GM21576 (cell line): ENCODE measurements around the gene VTI1B.
"Not testable (repeated sequence)": the region's sequence is repeated elsewhere in the genome, so short reads cannot be mapped to it uniquely, and the experiment has no call there.

Experiments
- ATAC-seq: cut with Tn5 transposase; IDR thresholded peaks from one replicate; pipeline ENCODE4 v1.9.1; 2021; ENCODE audit warnings: mild to moderate bottlenecking, moderate library complexity; ENCODE audit not compliant: unreplicated experiment

The VTI1B gene

DNA sequence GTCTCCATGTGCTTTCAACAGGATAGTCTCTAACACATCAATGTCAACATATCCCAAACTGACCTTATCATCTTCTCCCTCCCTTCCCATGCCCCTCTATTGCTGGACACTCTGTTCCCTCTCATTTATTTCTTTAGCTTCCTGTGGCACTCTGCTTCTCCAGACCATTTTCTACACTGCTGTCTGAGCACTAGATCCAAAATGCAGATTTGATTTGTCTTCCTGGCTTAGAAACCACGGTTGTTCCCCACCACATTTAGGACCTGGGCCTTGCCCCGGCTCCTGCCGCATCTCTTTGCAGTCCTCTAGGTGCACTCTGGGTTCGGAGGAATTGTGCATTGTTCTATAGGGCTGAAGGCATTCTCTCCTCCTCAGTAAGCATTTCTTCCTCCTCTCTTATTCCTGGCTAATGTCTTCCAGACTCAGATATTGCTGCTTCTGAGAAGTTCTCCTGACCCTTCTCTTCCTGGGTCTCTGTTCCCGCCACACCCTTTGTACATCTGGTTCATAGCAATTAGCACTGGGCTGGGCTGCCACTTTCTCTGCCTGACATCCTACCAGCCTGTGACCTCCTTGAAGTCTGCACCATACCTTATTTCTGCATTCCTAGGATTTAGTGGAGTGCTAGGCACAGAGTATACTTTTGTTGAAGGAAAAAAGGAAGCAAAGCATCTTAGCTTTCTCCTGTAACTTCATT is 40.8 kb downstream of the VTI1B start:
- no peak for ATAC-seq

DNA sequence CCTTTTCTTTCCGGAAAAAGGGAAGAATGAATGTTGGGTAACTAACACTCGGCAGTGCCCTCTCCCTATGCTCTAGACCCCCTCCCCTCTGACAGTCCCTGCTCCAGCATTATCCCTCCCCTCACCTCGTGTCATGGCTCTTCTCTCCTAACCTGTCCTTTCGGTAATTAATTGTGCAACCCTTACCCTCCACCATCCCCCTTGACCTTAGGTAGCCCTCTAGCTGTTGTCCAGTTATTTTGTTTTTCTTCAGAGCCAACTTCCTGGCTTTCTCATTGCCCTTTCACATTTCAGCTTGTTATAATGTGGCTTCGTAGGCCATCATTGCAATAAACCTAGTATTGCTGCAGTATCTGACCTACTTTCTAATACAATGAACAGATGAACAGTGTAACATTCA is 43.5 kb downstream of the VTI1B start:
- ATAC-seq, result no peak

DNA sequence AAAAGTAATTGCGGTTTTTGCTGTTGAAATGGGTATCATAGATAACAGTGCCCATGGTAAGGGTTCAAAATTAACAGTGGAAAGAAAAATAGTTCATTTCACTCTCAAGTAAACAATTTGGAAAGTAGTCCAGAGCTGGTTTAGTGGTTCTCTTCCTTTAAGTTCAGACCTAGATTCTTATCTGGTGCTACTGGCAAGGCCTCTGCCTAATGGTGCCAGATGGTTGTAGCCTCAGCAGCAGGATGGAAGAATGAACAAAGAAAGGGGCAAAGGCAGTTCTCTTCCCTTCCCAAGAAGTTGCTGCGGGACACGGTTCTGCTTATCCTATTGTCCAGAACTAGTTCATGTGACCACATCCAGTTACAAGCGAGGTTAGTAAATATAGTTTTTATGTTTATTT is 44.2 kb downstream of the VTI1B start:
- ATAC-seq, result no peak

DNA sequence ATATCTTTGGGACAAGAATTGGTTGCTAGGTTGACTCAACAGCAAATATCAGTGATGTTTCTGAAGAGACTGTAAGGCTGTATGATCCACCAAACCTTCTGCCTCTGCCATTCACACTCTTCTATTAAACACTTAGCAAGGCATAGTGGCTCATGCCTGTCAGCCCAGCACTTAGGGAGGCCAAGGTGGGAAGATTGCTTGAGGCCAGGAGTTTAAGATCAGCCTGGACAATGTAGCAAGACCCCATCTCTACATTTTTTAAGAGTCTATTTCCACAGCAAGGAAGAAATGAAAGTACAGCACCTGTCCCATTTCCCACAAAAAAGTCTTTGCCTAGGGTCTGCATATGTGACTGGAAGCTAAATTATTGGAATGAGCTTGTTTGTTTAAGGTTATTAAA is 46.9 kb downstream of the VTI1B start:
- ATAC-seq, result no peak

DNA sequence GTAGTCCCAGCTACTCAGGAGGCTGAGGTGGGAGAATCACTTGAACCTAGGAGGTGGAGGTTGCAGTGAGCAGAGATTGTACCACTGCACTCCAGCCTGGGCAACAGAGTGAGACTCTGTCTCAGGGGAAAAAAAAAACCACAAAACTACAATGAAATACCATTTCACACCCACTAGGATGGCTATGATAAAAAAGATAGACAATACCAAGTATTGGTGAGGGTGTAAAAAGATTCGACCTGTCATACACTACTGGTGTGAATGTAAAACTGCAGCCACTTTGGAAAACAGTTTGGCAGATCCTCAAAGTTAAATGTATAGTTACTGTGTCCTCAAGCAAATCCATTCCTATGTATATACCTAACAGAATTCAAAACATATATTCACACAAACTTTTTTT is 48.3 kb downstream of the VTI1B start:
- not testable (repeated sequence) for ATAC-seq

DNA sequence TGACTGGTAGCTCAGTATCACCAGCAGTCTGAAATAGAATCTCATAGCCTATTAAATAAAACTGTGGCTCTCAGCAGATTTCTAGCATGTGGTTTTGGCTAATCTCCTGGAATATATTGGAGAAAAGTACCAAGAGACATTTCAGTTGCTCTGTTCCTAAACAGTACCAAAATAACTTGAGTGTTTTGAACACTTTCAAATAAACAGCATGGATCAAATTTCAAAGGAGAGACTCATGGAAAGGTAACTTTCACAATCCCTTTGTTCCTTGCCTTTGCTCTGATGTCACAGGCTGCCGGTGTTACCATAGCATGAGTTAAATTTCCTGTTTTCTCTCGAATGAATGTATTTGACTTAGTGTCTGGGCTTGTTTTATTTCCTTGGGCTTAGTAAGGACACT is 51.3 kb downstream of the VTI1B start:
- no peak for ATAC-seq

- ATAC-seq, result no peak
Observed at GRCh38 chr14:67622675-67623074, 51.8 kb downstream of the VTI1B start.

DNA sequence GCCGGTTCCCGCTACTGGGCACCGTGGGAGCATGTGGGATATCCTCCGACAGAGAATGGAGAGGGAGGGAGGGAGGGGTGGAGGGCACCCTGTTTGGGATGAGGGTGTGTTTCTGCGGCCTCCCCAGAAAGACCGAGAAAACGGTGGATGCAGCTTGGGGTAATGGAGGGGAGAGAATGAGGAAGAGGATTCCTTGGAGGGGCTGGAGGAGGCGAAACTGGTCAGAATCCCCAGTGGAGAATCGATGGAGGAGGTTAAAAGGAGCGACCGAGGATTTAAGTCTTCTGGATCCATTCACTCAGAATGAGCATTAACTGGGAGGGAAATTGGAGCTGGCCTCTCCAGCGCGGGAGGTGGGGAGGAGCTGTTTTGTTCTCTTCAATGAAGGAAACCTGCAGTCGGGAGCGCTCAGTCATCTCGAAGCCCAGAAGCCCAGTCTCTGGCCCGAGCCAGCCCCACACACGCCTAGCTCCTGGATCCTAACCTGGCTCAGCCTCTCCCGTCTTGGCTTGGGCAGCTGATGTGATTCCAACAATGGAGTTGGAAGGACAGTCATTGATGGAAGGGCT is 54.1 kb downstream of the VTI1B start:
- ATAC-seq, result no peak

GRCh38 chr14:67619446-67620216 is 54.8 kb downstream of the VTI1B start, which contains the start of gene ARG2:
TSS of gene ARG2 (plus strand) at chr14:67619920. CDS start at chr14:67619978, 58 bp downstream.
- ATAC-seq, result peak; percentile 92

DNA sequence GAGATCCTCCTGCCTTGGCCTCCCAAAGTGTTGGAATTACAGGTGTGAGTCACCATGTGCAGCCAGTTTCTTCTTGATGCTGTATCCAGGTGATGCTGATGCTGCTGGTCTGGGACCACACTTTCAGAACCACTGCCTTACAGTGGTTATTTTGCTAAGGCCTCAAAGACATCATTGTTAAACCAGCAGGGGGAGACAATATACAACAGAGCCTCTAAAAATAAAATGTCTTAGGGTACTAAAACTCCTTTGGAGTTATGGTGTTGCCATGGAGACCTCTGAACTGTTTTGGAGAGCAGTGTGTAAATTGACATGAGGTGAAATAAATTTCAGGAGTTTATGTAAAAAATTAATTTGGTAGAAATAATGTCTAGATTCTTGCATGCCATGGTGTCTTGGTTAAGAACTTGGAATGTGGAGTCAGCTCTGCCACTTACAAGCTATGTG is 55.8 kb downstream of the VTI1B start:
- no peak for ATAC-seq

- no peak for ATAC-seq
Observed at GRCh38 chr14:67610491-67610890, 63.9 kb downstream of the VTI1B start.

DNA sequence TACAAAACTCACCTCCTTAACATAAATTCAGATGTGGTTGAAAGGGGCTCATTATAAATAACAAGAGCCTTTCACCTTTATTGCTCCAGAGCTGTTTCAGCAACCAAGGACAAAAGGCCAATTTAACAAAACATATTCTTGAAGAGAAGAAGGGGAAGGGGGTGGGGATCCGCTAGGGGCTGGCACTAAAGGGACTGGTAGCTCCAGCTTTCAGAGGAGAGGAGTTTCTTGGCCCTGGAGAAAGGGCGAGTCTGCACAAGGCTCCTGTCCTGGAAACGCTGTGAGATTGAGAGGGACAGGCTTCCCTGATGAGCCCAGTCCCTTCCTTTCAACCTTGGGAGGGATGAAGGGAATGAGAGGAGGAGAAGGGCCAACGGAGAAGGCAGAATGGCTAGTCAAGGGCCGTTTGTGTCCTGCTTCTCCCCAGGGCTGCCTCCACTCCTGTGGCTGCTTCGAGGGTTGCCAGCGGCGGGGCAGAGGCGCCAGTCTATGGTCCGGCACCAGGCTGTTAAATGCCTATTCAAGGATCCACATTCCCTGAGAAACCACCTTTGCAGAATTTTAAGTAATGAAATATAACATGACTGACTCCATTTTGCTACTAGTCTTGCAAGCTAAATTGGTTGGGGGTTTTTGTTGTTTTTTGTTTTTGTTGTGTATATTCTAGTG is 64.7 kb downstream of the VTI1B start:
- ATAC-seq, result no peak

GRCh38 chr14:67607646-67608045 is 66.8 kb downstream of the VTI1B start:
- ATAC-seq, result no peak

- peak; percentile 66 for ATAC-seq
Observed at GRCh38 chr14:67602995-67603545, 71.4 kb downstream of the VTI1B start.

- no peak for ATAC-seq
Observed at GRCh38 chr14:67602076-67602475, 72.4 kb downstream of the VTI1B start.

GRCh38 chr14:67600562-67600974 is 73.9 kb downstream of the VTI1B start:
- not testable (repeated sequence) for ATAC-seq

- ATAC-seq, result peak; percentile 87
Observed at GRCh38 chr14:67599698-67600561, 74.5 kb downstream of the VTI1B start, which contains the start of gene PIGH. TSS of gene PIGH (minus strand) at chr14:67600268. CDS start at chr14:67600203, 65 bp downstream.
